Heart right ventricle (tissue), 16 donors: ENCODE measurements around the gene ANKRD39. TPM values are rescaled to one million over a fixed set of nuclear protein-coding genes. Genes with fewer than 3 reads are reported as not detected.
A peak's percentile ranks its signal among the peaks of the same experiment; 100 is the strongest.

Source experiments
- ATAC-seq, 8 donors: fragments of 200-7000 bp; cut with Tn5 transposase; one replicate each; pipeline ENCODE4 v1.9.1; 2020; ENCODE audit warnings: mild to moderate bottlenecking in 8 of 8, moderate library complexity in 8 of 8, moderate number of reproducible peaks in 1 of 8
- DNase-seq, 2 donors: peaks; one replicate each; pipeline ENCODE4 v3.0.0-alpha.2; 2020
- H3K27ac ChIP-seq, 10 donors: fragments of 200-600 bp; sonication (generic) in 2 of 10; one replicate each; pipeline versions ENCODE4 v1.5.0 to v1.8.0; 2020 to 2022; ENCODE audit warnings: mild to moderate bottlenecking in 3 of 10
- H3K27me3 ChIP-seq, 7 donors: fragments of 200-600 bp; one replicate each; pipeline ENCODE4 v1.8.0; 2021 to 2022; ENCODE audit warnings: mild to moderate bottlenecking in 2 of 7
- H3K36me3 ChIP-seq, 9 donors: fragments of 200-600 bp; sonication (generic) in 1 of 9; one replicate each; pipeline versions ENCODE4 v1.5.0 to v1.8.0; 2020 to 2022; ENCODE audit warnings: mild to moderate bottlenecking in 2 of 9
- H3K4me1 ChIP-seq, 9 donors: fragments of 200-600 bp; sonication (generic) in 1 of 9; one replicate each; pipeline versions ENCODE4 v1.5.0 to v1.8.0; 2020 to 2022; ENCODE audit warnings: mild to moderate bottlenecking in 4 of 9
- H3K4me3 ChIP-seq, 10 donors: fragments of 200-600 bp; sonication (generic) in 2 of 10; one replicate each; pipeline versions ENCODE4 v1.5.0 to v1.8.0; 2020 to 2022; ENCODE audit warnings: mild to moderate bottlenecking in 7 of 10, moderate library complexity in 2 of 10
- H3K9me3 ChIP-seq, 11 donors: fragments of 200-600 bp in 10 of 11; sonication (generic) in 2 of 11; one replicate each; pipeline versions ENCODE4 v1.5.0 to v1.8.0; 2013 to 2022; ENCODE audit warnings: mild to moderate bottlenecking in 2 of 11, control low read depth in 1 of 11, moderate library complexity in 1 of 11
- CTCF ChIP-seq, 9 donors: fragments of 200-600 bp; sonication (generic) in 2 of 9; IDR thresholded peaks; one replicate each; pipeline versions ENCODE4 v1.5.0 to v1.8.0; 2021 to 2022; ENCODE audit warnings: antibody characterized with exemption in 9 of 9, mild to moderate bottlenecking in 5 of 9, moderate library complexity in 1 of 9
- WGBS, 2 donors: extraction: QIAGEN DNeasy Blood & Tissue Kit; methylation state at CpG; one replicate each; pipeline ENCODE4 v1.1.7; 2013; ENCODE audit warnings: inconsistent platforms in 1 of 2; 5-methylcytosine and 5-hydroxymethylcytosine counted together
- intact Hi-C, 10 donors: fragments of 100-400 bp; cut with DNase I; formaldehyde crosslinking; loops; one replicate each; pipeline versions ENCODE4 v1.11.1 to v1.14.2; 2022
- polyA plus RNA-seq, 2 donors: library from polyadenylated mRNA; stranded (reverse); fragments of 200-250 nt; gene quantifications; one replicate each; pipeline ENCODE4 v1.2.3, GENCODE V29; 2013
- total RNA-seq, 10 donors: library from RNA; stranded (reverse); fragmentation: NEBNext Ultra II Directional in 3 of 10; extraction: Animal tissue kit (Norgen Biotek cat#: 25700) in 3 of 10; gene quantifications; one replicate each; pipeline versions ENCODE4 v1.2.1 to v1.2.4, GENCODE V29; 2021 to 2023
- donor health status: Arrhythmogenic right ventricular cardiomyopathy.
- donor health status: ischemic (EF 13 %, LVEDD 7.1; RV severe dilation, severe dysfunction).
- donor health status: healthy with polysubstance abuse.
- donor health status: DM: no; HTN: yes; CAD: no.
- donor health status: DM: no; HTN: no; CAD: no.
- donor health status: ischemic (EF 25% LVEDD 6.9; RV normal size, moderate dysfunction).
- donor health status: ischemic (EF 25% LVEDD 5.7; RV mildly dilated, moderate dysfunction).
- donor health status: healthy.
- donor health status: DM: yes; HTN: yes; CAD: no.
- donor health status: Ischemic cardiomyopathy.
- donor health status: ischemic (EF 35%, LVEDD 5.7; RV mildly dilated, moderate dysfunction).
- donor health status: nonischemic (EF 11% LVEDD 7.7; RV severe dilation, severe dysfunction).
- donor health status: DM: yes; HTN: yes; CAD: no.
- donor health status: PGD.
- donor health status: ischemic (EF 29% LVEDD 5.4; RV normal size, mild dysfunction).
- donor health status: nonischemic (EF 23%, LVEDD 6.1; RV moderate dilation, normal function).

ANKRD39 gene
- total and polyA plus RNA-seq, 12 donors = 14.2 to 26.5 (median 16.4) TPM

DNA sequence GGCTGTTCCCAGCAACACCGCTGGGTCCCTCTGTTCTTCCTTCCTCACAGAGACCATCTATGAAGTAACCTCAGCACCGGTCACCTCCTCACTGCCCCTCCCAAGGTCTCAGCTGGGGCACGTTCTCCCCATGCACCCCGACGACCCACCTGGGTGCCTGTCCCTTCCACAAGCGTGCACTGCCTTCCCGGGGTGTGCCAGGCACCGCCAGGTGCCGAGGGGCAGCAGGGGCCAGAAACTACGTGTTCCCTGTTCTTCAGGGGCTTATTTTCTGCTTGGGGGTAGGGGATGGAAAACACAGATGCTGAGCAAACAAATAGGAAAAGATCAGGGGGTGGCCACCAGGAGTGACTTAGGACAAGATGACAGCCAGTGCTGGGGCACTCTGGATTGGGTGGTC is 42.4 kb upstream of the ANKRD39 start:
- 90 to 92% methylated on average over 10 of the region's 10 CpGs for WGBS, 2 donors
- ATAC-seq (no peak), DNase-seq (no peak)
- no peak for TF ChIP-seq CTCF (IDR thresholded peaks at IDR 0.05)
- Histone ChIP-seq H3K27ac (no peak overlapping the region), H3K4me1 (peaks cover 0 to 18% (median 8%) of the 10 kb centered on the region in 9 donors), H3K27me3 (no peaks in the 10 kb centered on the region), H3K9me3 (no peaks in the 10 kb centered on the region), H3K4me3 (no peak overlapping the region), H3K36me3 (no peaks in the 10 kb centered on the region)
- intact Hi-C loops = no loop called here

- Histone ChIP-seq H3K4me1 (peaks cover 0 to 18% (median 9%) of the 10 kb centered on the region in 9 donors), H3K36me3 (no peaks in the 10 kb centered on the region), H3K27me3 (no peaks in the 10 kb centered on the region), H3K27ac (no peak overlapping the region), H3K4me3 (no peak overlapping the region), H3K9me3 (no peaks in the 10 kb centered on the region)
- TF ChIP-seq CTCF (IDR thresholded peaks at IDR 0.05) = no peak
- intact Hi-C loops = no loop called here
- ATAC-seq = no peak
- 82 to 94% methylated on average over 4 of the region's 4 CpGs for WGBS, 2 donors
- no peak for DNase-seq
Observed at GRCh38 chr2:96899413-96899741, 41.6 kb upstream of the ANKRD39 start.

- no peaks in the 10 kb centered on the region for H3K27me3 ChIP-seq
- H3K9me3 ChIP-seq = no peaks in the 10 kb centered on the region
- TF ChIP-seq CTCF (IDR thresholded peaks at IDR 0.05) = no peak
- WGBS, 2 donors = 82 to 88% methylated on average over 11 of the region's 11 CpGs
- peaks cover 0 to 18% (median 9%) of the 10 kb centered on the region in 9 donors for H3K4me1 ChIP-seq
- DNase-seq (no peak), ATAC-seq (peak in 2 of 8 donors; percentile 6 to 19)
- no peaks in the 10 kb centered on the region for H3K36me3 ChIP-seq
- no peak overlapping the region for H3K27ac ChIP-seq
- intact Hi-C loops = no loop called here
- H3K4me3 ChIP-seq = no peak overlapping the region
Observed at GRCh38 chr2:96898641-96899412, 41.0 kb upstream of the ANKRD39 start.

DNA sequence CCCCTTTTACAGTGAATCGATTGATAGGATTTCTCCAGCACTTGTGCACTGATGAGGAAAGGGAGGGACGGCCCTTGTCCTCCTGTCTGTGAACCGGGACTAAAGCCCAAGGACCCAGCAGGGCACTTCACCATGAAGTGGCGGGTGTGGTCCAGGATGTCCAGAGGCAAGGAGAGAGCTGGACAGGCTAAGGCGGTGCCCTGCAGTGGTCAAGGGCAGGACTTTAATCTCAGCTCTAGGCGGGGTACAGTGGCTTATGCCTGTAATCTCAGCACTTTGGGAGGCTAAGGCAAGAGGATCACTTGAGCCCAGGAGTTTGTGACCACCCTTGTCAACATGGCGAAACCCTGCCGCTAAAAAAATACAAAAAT is 40.3 kb upstream of the ANKRD39 start:
- Histone ChIP-seq H3K4me1 (peaks cover 0 to 19% (median 9%) of the 10 kb centered on the region in 9 donors), H3K27ac (no peak overlapping the region), H3K27me3 (no peaks in the 10 kb centered on the region), H3K36me3 (no peaks in the 10 kb centered on the region), H3K9me3 (no peaks in the 10 kb centered on the region), H3K4me3 (no peak overlapping the region)
- TF ChIP-seq CTCF (IDR thresholded peaks at IDR 0.05) = no peak
- intact Hi-C loops = no loop called here
- DNase-seq = no peak
- ATAC-seq = no peak
- 90 to 93% methylated on average over 8 of the region's 8 CpGs for WGBS, 2 donors
